ENCODE results near the gene RPP38. TPM values are rescaled to one million over a fixed set of nuclear protein-coding genes. Genes with fewer than 3 reads are reported as not detected.
A peak's percentile ranks its signal among the peaks of the same experiment; 100 is the strongest.

Gene RPP38
- total RNA-seq, 1 donor from 2014 or later: 16.9 TPM

DNA sequence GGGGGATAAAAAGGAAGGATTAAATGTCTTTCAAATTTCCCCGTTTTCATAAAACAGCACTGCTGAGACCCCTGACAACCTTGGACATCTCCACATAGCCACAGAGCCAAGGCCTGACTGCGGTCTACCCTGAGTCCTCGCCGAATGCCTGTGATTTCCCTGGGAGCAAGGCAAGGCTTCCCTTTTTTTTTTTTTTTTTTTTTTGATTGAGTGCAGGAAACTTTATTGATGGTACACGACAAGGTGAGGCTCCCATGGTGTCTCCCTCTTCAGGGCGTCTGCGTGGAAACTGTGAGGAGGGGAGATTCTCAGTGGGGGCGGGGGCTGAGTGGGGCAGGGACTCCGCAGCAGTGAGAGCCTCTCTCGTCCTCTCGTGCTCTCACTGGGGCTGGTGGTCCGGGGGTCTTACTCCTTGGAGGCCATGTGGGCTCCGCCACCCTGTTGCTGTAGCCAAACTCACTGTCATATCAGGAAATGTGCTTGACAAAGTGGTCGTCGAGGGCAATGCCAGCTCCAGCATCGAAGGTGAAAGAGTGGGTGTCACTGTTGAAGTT is 4.2 kb upstream of the RPP38 start:
- no peak for ATAC-seq
- Histone ChIP-seq H3K9me3 (no peaks in the 10 kb centered on the region), H3K4me1 (peaks cover 12% of the 10 kb centered on the region), H3K27me3 (ENCODE audit: low read depth) (peaks cover 6% of the 10 kb centered on the region), H3K27ac (no peak overlapping the region), H3K36me3 (no peaks in the 10 kb centered on the region), H3K4me3 (no peak overlapping the region)
- intact Hi-C loops (cut with DNase I): no loop called here
- no peak for DNase-seq
- TF ChIP-seq, protein P1, sequence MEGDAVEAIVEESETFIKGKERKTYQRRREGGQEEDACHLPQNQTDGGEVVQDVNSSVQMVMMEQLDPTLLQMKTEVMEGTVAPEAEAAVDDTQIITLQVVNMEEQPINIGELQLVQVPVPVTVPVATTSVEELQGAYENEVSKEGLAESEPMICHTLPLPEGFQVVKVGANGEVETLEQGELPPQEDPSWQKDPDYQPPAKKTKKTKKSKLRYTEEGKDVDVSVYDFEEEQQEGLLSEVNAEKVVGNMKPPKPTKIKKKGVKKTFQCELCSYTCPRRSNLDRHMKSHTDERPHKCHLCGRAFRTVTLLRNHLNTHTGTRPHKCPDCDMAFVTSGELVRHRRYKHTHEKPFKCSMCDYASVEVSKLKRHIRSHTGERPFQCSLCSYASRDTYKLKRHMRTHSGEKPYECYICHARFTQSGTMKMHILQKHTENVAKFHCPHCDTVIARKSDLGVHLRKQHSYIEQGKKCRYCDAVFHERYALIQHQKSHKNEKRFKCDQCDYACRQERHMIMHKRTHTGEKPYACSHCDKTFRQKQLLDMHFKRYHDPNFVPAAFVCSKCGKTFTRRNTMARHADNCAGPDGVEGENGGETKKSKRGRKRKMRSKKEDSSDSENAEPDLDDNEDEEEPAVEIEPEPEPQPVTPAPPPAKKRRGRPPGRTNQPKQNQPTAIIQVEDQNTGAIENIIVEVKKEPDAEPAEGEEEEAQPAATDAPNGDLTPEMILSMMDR (IDR thresholded peaks at IDR 0.05): no peak

DNA sequence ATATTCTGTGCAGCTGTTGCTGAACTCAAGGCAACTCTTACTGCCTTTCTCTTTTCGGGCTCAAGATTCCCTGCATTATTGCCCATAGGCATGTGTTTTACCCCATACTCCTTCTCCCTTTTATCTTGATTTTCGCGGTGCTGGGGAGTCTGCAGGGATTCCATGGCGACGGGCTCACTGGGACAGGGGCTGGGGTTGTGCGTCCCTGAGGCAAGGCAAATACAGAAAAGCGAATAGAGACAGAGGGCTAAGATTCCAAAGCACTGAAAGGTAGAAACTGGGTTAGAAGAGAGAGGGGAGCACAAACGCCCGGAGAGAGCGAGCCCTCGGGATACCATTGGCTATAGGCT is 519 bp upstream of the RPP38 start:
- intact Hi-C loops (cut with DNase I): no loop called here
- DNase-seq: no peak
- peak in 1 of 2 donors; percentile 7 for ATAC-seq
- TF ChIP-seq, protein P1 (IDR thresholded peaks at IDR 0.05): no peak
- peak overlapping the region; percentile 97 for H3K27ac ChIP-seq
- no peaks in the 10 kb centered on the region for H3K9me3 ChIP-seq
- H3K4me3 ChIP-seq: peak overlapping the region; percentile 79
- H3K4me1 ChIP-seq: peaks cover 28% of the 10 kb centered on the region
- no peaks in the 10 kb centered on the region for H3K27me3 ChIP-seq (ENCODE audit: low read depth)
- peaks cover 12% of the 10 kb centered on the region for H3K36me3 ChIP-seq

DNA sequence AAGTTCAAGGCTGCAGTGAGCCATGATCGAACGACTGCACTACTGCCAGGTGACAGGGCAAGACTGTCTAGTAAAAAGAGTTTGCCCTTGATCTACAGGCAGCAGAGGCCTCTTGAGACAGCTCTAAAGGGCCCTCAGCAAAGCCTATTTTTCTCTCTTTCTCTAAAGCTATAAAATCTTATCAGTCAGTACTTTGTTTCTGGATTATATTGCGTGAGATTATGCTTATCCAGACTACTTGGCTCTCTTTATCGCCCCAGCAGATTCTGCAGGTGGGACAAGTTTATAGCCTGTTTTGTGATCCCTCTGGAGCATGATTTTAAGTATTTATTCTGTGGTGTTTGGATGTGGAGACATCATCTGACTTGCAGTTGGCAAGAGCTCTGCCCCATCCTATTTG is 2.7 kb downstream of the RPP38 start:
- H3K4me1 ChIP-seq: peaks cover 28% of the 10 kb centered on the region
- H3K27me3 ChIP-seq (ENCODE audit: low read depth): no peaks in the 10 kb centered on the region
- ATAC-seq (no peak), DNase-seq (no peak)
- TF ChIP-seq, protein P1 (IDR thresholded peaks at IDR 0.05): no peak
- no peaks in the 10 kb centered on the region for H3K9me3 ChIP-seq
- intact Hi-C loops (cut with DNase I): no loop called here
- H3K4me3 ChIP-seq: no peak overlapping the region
- peaks cover 43% of the 10 kb centered on the region for H3K36me3 ChIP-seq
- no peak overlapping the region for H3K27ac ChIP-seq

DNA sequence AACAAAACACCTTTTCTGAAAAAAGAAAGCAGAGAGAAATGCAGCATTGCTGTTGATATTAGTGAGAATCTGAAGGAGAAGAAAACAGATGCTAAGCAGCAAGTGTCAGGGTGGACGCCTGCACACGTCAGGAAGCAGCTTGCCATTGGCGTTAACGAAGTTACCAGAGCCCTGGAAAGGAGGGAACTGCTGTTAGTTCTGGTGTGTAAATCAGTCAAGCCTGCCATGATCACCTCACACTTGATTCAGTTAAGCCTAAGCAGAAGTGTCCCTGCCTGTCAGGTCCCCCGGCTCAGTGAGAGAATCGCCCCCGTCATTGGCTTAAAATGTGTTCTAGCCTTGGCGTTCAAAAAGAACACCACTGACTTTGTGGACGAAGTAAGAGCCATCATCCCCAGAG is 6.4 kb downstream of the RPP38 start:
- Histone ChIP-seq H3K36me3 (peaks cover 70% of the 10 kb centered on the region), H3K9me3 (no peaks in the 10 kb centered on the region), H3K27ac (no peak overlapping the region), H3K4me1 (peaks cover 21% of the 10 kb centered on the region), H3K4me3 (no peak overlapping the region), H3K27me3 (ENCODE audit: low read depth) (no peaks in the 10 kb centered on the region)
- DNase-seq (no peak), ATAC-seq (no peak)
- intact Hi-C loops (cut with DNase I): no loop called here
- TF ChIP-seq, protein P1 (IDR thresholded peaks at IDR 0.05): no peak

DNA sequence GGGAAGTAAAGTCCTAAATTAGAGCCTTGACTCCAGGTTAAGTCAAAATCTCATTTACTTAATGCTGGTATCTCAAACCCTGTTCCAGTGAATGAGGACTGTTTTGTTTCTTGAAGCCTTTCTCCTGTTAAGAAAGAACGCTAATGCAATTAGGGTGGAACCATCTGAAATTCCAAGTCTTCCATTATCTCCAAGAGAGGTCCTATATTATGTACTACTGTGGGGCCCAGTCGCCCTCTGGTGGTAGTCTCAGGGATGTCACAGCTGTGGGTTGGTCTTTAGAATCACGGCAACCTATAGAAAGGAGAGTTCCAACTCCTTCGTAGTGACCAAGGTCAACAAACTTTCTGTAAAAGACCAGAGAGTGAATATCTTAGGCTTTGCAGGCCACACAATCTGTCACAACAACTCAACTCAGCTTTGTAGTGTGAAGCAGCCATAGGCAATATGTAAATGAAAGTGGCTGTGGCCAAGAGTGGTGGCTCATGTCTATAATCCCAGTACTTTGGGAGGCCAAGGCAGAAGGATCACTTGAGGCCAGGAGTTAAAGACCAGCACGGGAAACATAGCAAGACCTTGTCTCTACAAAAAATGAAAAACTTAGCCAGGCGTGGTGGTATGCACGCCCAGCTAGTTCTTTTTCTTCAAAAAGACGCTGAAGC is 9.3 kb downstream of the RPP38 start:
- TF ChIP-seq, protein P1 (IDR thresholded peaks at IDR 0.05): peak; percentile 88
- H3K9me3 ChIP-seq: no peaks in the 10 kb centered on the region
- no peak overlapping the region for H3K27ac ChIP-seq
- H3K4me1 ChIP-seq: peaks cover 5% of the 10 kb centered on the region
- no peak overlapping the region for H3K4me3 ChIP-seq
- peaks cover 85% of the 10 kb centered on the region for H3K36me3 ChIP-seq
- intact Hi-C loops (cut with DNase I): no loop called here
- ATAC-seq (peak; percentile 93 to 95), DNase-seq (peak; percentile 77)
- no peaks in the 10 kb centered on the region for H3K27me3 ChIP-seq (ENCODE audit: low read depth)

All from lower lobe of right lung (tissue), 2 donors.